GM19328 (cell line): ENCODE data around the gene HOXB2.

ENCODE experiments used
- ATAC-seq: cut with Tn5 transposase; IDR thresholded peaks from one replicate; pipeline ENCODE4 v1.9.1; 2021; ENCODE audit warnings: mild to moderate bottlenecking, moderate library complexity; ENCODE audit not compliant: unreplicated experiment

The HOXB2 gene

GRCh38 chr17:48579471-48579759 is 34.5 kb upstream of the HOXB2 start:
- ATAC-seq = no peak

GRCh38 chr17:48578616-48579470 is 33.9 kb upstream of the HOXB2 start:
- no peak for ATAC-seq

- ATAC-seq = no peak
These were observed 33.2 kb upstream of the HOXB2 start, which contains the start of gene HOXB4 for GRCh38 chr17:48577946-48578615. Gene HOXB4 (minus strand): TSS chr17:48578350. CDS start chr17:48578319, 31 bp downstream.

GRCh38 chr17:48577330-48577945 is 32.5 kb upstream of the HOXB2 start:
- ATAC-seq = no peak

GRCh38 chr17:48576479-48577309 is 31.8 kb upstream of the HOXB2 start:
- no peak for ATAC-seq

- ATAC-seq = no peak
These were observed 31.0 kb upstream of the HOXB2 start for GRCh38 chr17:48575673-48576478.

GRCh38 chr17:48575066-48575582 is 30.2 kb upstream of the HOXB2 start:
- ATAC-seq = no peak

- ATAC-seq = no peak
These were observed 29.7 kb upstream of the HOXB2 start for GRCh38 chr17:48574505-48575065.

- ATAC-seq = no peak
These were observed 27.0 kb upstream of the HOXB2 start for GRCh38 chr17:48571826-48572417.

GRCh38 chr17:48571024-48571818 is 26.3 kb upstream of the HOXB2 start:
- no peak for ATAC-seq

GRCh38 chr17:48570325-48571023 is 25.6 kb upstream of the HOXB2 start:
- ATAC-seq = no peak

- ATAC-seq = no peak
These were observed 24.9 kb upstream of the HOXB2 start for GRCh38 chr17:48569674-48570324.

GRCh38 chr17:48569240-48569582 is 24.3 kb upstream of the HOXB2 start:
- no peak for ATAC-seq

GRCh38 chr17:48568499-48569239 is 23.8 kb upstream of the HOXB2 start:
- no peak for ATAC-seq

GRCh38 chr17:48567646-48568354 is 22.9 kb upstream of the HOXB2 start:
- no peak for ATAC-seq

- ATAC-seq = no peak
These were observed 22.3 kb upstream of the HOXB2 start for GRCh38 chr17:48567209-48567608.
